Measurements from ENCODE around the gene TRIM52. TPM values are rescaled to one million over a fixed set of nuclear protein-coding genes. Genes with fewer than 3 reads are reported as not detected.

The TRIM52 gene
- total and polyA plus RNA-seq, 2 of the 13 experiments (the other 11 are each of a cell fraction or from before 2014, with no cell fraction given) = 7.2 to 11.6 TPM

DNA sequence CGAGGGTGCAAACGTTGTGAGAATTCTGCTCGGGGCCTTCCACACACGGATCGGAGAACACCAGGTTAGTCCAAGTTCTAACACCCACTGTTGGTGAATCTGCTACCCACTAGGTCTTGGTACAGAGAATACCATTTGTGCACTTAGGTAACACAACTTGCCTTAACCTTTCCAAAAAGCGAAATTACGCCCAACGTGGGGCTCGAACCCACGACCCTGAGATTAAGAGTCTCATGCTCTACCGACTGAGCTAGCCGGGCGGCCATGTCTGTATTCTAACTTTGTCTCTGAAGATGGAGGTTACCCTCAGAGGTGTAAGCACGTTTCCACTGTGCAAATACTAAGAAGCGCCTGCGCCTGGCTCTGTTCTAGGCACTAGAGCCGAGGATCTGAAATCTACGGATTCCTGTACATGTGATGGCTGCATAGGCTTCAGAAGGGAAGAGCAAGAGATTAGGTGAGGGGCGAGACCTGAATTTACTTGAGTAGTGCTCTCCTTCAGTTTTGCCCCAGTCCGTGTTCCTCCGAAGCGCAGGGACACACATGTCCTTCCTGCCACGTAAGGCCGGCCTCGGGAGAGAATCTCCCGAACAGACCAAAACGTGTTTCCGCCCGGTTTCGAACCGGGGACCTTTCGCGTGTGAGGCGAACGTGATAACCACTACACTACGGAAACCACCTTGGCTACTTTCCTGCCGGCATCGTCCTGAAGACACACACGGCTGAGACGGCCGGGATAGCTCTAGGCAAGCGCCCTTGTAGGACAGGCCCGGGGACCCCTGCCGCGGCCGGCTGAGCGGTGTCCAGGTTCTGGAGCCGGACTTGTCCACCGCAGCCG is 38.9 kb downstream of the TRIM52 start (continued):
- TF ChIP-seq, protein P1, sequence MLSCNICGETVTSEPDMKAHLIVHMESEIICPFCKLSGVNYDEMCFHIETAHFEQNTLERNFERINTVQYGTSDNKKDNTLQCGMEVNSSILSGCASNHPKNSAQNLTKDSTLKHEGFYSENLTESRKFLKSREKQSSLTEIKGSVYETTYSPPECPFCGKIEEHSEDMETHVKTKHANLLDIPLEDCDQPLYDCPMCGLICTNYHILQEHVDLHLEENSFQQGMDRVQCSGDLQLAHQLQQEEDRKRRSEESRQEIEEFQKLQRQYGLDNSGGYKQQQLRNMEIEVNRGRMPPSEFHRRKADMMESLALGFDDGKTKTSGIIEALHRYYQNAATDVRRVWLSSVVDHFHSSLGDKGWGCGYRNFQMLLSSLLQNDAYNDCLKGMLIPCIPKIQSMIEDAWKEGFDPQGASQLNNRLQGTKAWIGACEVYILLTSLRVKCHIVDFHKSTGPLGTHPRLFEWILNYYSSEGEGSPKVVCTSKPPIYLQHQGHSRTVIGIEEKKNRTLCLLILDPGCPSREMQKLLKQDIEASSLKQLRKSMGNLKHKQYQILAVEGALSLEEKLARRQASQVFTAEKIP (CRISPR knock-in tag; IDR thresholded peaks at IDR 0.05; ENCODE audit: borderline replicate concordance) = no peak
- peak; percentile 67; the same call in 1 of the 2 replicates for TF ChIP-seq ZFP82 (CRISPR knock-in tag; IDR thresholded peaks at IDR 0.05; ENCODE audit: borderline replicate concordance)
- TF ChIP-seq, protein P2, sequence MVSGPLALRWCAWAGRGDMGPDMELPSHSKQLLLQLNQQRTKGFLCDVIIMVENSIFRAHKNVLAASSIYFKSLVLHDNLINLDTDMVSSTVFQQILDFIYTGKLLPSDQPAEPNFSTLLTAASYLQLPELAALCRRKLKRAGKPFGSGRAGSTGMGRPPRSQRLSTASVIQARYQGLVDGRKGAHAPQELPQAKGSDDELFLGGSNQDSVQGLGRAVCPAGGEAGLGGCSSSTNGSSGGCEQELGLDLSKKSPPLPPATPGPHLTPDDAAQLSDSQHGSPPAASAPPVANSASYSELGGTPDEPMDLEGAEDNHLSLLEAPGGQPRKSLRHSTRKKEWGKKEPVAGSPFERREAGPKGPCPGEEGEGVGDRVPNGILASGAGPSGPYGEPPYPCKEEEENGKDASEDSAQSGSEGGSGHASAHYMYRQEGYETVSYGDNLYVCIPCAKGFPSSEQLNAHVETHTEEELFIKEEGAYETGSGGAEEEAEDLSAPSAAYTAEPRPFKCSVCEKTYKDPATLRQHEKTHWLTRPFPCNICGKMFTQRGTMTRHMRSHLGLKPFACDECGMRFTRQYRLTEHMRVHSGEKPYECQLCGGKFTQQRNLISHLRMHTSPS (CRISPR knock-in tag; IDR thresholded peaks at IDR 0.05; ENCODE audit: low read depth) = peak; percentile 49
- peak; percentile 46 for TF ChIP-seq FOSL2 (CRISPR knock-in tag; IDR thresholded peaks at IDR 0.05)
- peak; percentile 81 for TF ChIP-seq PTBP1 (IDR thresholded peaks at IDR 0.05; ENCODE audit: low read depth, low read length, poor library complexity, severe bottlenecking)
- TF ChIP-seq ZFP36 (IDR thresholded peaks at IDR 0.05; ENCODE audit: borderline replicate concordance, low read depth, low read length, partially characterized antibody) = peak; percentile 36
- TF ChIP-seq ZNF326 (CRISPR knock-in tag; IDR thresholded peaks at IDR 0.05; ENCODE audit: borderline replicate concordance) = no peak
- TF ChIP-seq TBX3 (IDR thresholded peaks at IDR 0.05; ENCODE audit: borderline replicate concordance) = peak; percentile 49; the same call in 1 of the 2 replicates
- no peak for TF ChIP-seq ONECUT2 (CRISPR knock-in tag; IDR thresholded peaks at IDR 0.05)
- TF ChIP-seq, protein P3, sequence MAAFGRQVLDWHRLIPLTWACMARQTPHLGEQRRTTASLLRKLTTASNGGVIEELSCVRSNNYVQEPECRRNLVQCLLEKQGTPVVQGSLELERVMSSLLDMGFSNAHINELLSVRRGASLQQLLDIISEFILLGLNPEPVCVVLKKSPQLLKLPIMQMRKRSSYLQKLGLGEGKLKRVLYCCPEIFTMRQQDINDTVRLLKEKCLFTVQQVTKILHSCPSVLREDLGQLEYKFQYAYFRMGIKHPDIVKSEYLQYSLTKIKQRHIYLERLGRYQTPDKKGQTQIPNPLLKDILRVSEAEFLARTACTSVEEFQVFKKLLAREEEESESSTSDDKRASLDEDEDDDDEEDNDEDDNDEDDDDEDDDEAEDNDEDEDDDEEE (CRISPR knock-in tag; IDR thresholded peaks at IDR 0.05) = 0 out of 2 replicates have a peak, but pooled peaks have one; percentile 65
- TF ChIP-seq PRMT3 (CRISPR knock-in tag; IDR thresholded peaks at IDR 0.05; ENCODE audit: borderline replicate concordance, low read depth) = peak; percentile 84; the same call in 1 of the 2 replicates
- TF ChIP-seq SMAD1 (CRISPR knock-in tag; IDR thresholded peaks at IDR 0.05; ENCODE audit: borderline replicate concordance, low read depth) = peak; percentile 75; the same call in 1 of the 2 replicates
- peak; percentile 24; the same call in 1 of the 2 replicates for TF ChIP-seq CHD4 (IDR thresholded peaks at IDR 0.05; ENCODE audit: borderline replicate concordance, low read length)
- TF ChIP-seq, protein P4, sequence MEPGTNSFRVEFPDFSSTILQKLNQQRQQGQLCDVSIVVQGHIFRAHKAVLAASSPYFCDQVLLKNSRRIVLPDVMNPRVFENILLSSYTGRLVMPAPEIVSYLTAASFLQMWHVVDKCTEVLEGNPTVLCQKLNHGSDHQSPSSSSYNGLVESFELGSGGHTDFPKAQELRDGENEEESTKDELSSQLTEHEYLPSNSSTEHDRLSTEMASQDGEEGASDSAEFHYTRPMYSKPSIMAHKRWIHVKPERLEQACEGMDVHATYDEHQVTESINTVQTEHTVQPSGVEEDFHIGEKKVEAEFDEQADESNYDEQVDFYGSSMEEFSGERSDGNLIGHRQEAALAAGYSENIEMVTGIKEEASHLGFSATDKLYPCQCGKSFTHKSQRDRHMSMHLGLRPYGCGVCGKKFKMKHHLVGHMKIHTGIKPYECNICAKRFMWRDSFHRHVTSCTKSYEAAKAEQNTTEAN (CRISPR knock-in tag; conservative IDR thresholded peaks at IDR 0.05) = peak; percentile 55; the same call in 1 of the 2 replicates
- TF ChIP-seq CBX2 (IDR thresholded peaks at IDR 0.05; ENCODE audit: low read depth, low read length) = no peak
- no peak for TF ChIP-seq CBX2 (CRISPR knock-in tag; IDR thresholded peaks at IDR 0.05; ENCODE audit: low read depth)
- TF ChIP-seq CHCHD3 (CRISPR knock-in tag; IDR thresholded peaks at IDR 0.05) = no peak
- TF ChIP-seq SRSF4 (IDR thresholded peaks at IDR 0.05; ENCODE audit: low read depth, low read length, poor library complexity, severe bottlenecking) = no peak
- TF ChIP-seq HMGA1 (CRISPR knock-in tag; conservative IDR thresholded peaks at IDR 0.05) = no peak
- peak; percentile 89; the same call in 1 of the 2 replicates for TF ChIP-seq ZNF792 (CRISPR knock-in tag; IDR thresholded peaks at IDR 0.05)
- no peak for TF ChIP-seq SP1 (IDR thresholded peaks at IDR 0.05)
- peak; percentile 33; the same call in 1 of the 2 replicates for TF ChIP-seq SP1 (CRISPR knock-in tag; IDR thresholded peaks at IDR 0.05)

Measured in HepG2 (cell line).